ENCODE measurements around the gene FILIP1L.

FILIP1L gene

GRCh38 chr3:99943931-99944761 is 170.2 kb downstream of the FILIP1L start:
- Mint-ChIP-seq H3K27ac (no peak overlapping the region), H3K27me3 (no peaks in the 10 kb centered on the region), H3K4me1 (no peaks in the 10 kb centered on the region), H3K4me3 (no peak overlapping the region), H3K9me3 (no peaks in the 10 kb centered on the region), H3K36me3 (no peaks in the 10 kb centered on the region)
- CTCF ChIA-PET = no interaction called here
- no peak for DNase-seq

- no peak for DNase-seq
- Mint-ChIP-seq H3K9me3 (no peaks in the 10 kb centered on the region), H3K4me3 (no peak overlapping the region), H3K27ac (no peak overlapping the region), H3K36me3 (no peaks in the 10 kb centered on the region), H3K27me3 (no peaks in the 10 kb centered on the region), H3K4me1 (no peaks in the 10 kb centered on the region)
- CTCF ChIA-PET = no interaction called here
These were observed 173.1 kb downstream of the FILIP1L start for GRCh38 chr3:99941211-99941610.

- Mint-ChIP-seq H3K4me1 (no peaks in the 10 kb centered on the region), H3K4me3 (no peak overlapping the region), H3K9me3 (no peaks in the 10 kb centered on the region), H3K36me3 (no peaks in the 10 kb centered on the region), H3K27ac (no peak overlapping the region), H3K27me3 (no peaks in the 10 kb centered on the region)
- CTCF ChIA-PET = no interaction called here
- no peak for DNase-seq
These were observed 174.0 kb downstream of the FILIP1L start for GRCh38 chr3:99940350-99940749.

GRCh38 chr3:99939876-99940275 is 174.4 kb downstream of the FILIP1L start:
- Mint-ChIP-seq H3K27me3 (no peaks in the 10 kb centered on the region), H3K4me3 (no peak overlapping the region), H3K4me1 (no peaks in the 10 kb centered on the region), H3K36me3 (no peaks in the 10 kb centered on the region), H3K9me3 (no peaks in the 10 kb centered on the region), H3K27ac (no peak overlapping the region)
- CTCF ChIA-PET = no interaction called here
- DNase-seq = no peak

GRCh38 chr3:99938270-99938911 is 175.9 kb downstream of the FILIP1L start:
- CTCF ChIA-PET = interaction anchor here (1.1 kb wide), 1 partner anchor 94 kb away, joined by 3 read pairs; no protein-coding TSS in a partner anchor
- H3K4me3 Mint-ChIP-seq = no peak overlapping the region
- H3K27ac Mint-ChIP-seq = no peak overlapping the region
- H3K36me3 Mint-ChIP-seq = no peaks in the 10 kb centered on the region
- no peaks in the 10 kb centered on the region for H3K27me3 Mint-ChIP-seq
- H3K9me3 Mint-ChIP-seq = no peaks in the 10 kb centered on the region
- no peaks in the 10 kb centered on the region for H3K4me1 Mint-ChIP-seq
- no peak for DNase-seq

GRCh38 chr3:99934975-99935797 is 179.1 kb downstream of the FILIP1L start:
- no peak overlapping the region for H3K27ac Mint-ChIP-seq
- no peaks in the 10 kb centered on the region for H3K36me3 Mint-ChIP-seq
- no peaks in the 10 kb centered on the region for H3K27me3 Mint-ChIP-seq
- H3K4me1 Mint-ChIP-seq = no peaks in the 10 kb centered on the region
- CTCF ChIA-PET = no interaction called here
- no peak overlapping the region for H3K4me3 Mint-ChIP-seq
- no peaks in the 10 kb centered on the region for H3K9me3 Mint-ChIP-seq
- DNase-seq = no peak

- Mint-ChIP-seq H3K27ac (no peak overlapping the region), H3K4me1 (no peaks in the 10 kb centered on the region), H3K4me3 (no peak overlapping the region), H3K27me3 (no peaks in the 10 kb centered on the region), H3K36me3 (no peaks in the 10 kb centered on the region), H3K9me3 (no peaks in the 10 kb centered on the region)
- CTCF ChIA-PET = no interaction called here
- no peak for DNase-seq
These were observed 180.1 kb downstream of the FILIP1L start for GRCh38 chr3:99933971-99934750.

GRCh38 chr3:99931059-99931458 is 183.2 kb downstream of the FILIP1L start:
- Mint-ChIP-seq H3K27me3 (no peaks in the 10 kb centered on the region), H3K27ac (no peak overlapping the region), H3K4me3 (no peak overlapping the region), H3K4me1 (no peaks in the 10 kb centered on the region), H3K9me3 (no peaks in the 10 kb centered on the region), H3K36me3 (no peaks in the 10 kb centered on the region)
- DNase-seq = no peak
- CTCF ChIA-PET = no interaction called here

GRCh38 chr3:99929745-99930139 is 184.6 kb downstream of the FILIP1L start:
- Mint-ChIP-seq H3K4me3 (no peak overlapping the region), H3K9me3 (no peaks in the 10 kb centered on the region), H3K4me1 (no peaks in the 10 kb centered on the region), H3K27me3 (no peaks in the 10 kb centered on the region), H3K27ac (no peak overlapping the region), H3K36me3 (no peaks in the 10 kb centered on the region)
- CTCF ChIA-PET = no interaction called here
- DNase-seq = no peak

GRCh38 chr3:99928771-99929744 is 185.2 kb downstream of the FILIP1L start:
- Mint-ChIP-seq H3K36me3 (no peaks in the 10 kb centered on the region), H3K27me3 (no peaks in the 10 kb centered on the region), H3K4me1 (no peaks in the 10 kb centered on the region), H3K27ac (no peak overlapping the region), H3K9me3 (no peaks in the 10 kb centered on the region), H3K4me3 (no peak overlapping the region)
- CTCF ChIA-PET = no interaction called here
- no peak for DNase-seq

- no peak overlapping the region for H3K4me3 Mint-ChIP-seq
- no peaks in the 10 kb centered on the region for H3K27me3 Mint-ChIP-seq
- no peaks in the 10 kb centered on the region for H3K36me3 Mint-ChIP-seq
- no peak overlapping the region for H3K27ac Mint-ChIP-seq
- CTCF ChIA-PET = interaction anchor here (1.2 kb wide), 1 partner anchor 96 kb away, joined by 3 read pairs; no protein-coding TSS in a partner anchor
- H3K9me3 Mint-ChIP-seq = no peaks in the 10 kb centered on the region
- no peaks in the 10 kb centered on the region for H3K4me1 Mint-ChIP-seq
- no peak for DNase-seq
These were observed 186.4 kb downstream of the FILIP1L start for GRCh38 chr3:99927671-99928457.

GRCh38 chr3:99925584-99926230 is 188.6 kb downstream of the FILIP1L start:
- no peaks in the 10 kb centered on the region for H3K9me3 Mint-ChIP-seq
- H3K27ac Mint-ChIP-seq = no peak overlapping the region
- H3K27me3 Mint-ChIP-seq = no peaks in the 10 kb centered on the region
- no peak overlapping the region for H3K4me3 Mint-ChIP-seq
- CTCF ChIA-PET = no interaction called here
- DNase-seq = no peak
- peaks cover 6% of the 10 kb centered on the region for H3K4me1 Mint-ChIP-seq
- no peaks in the 10 kb centered on the region for H3K36me3 Mint-ChIP-seq

All from activated naive CD4-positive, alpha-beta T cell treated with anti-CD3 and anti-CD28 coated beads, Interleukin-2, amount 10 ng/mL, durations not matched to agents 7 days and 5 days (primary cell).